GM21723 (cell line): ENCODE measurements around the gene ZP2.
"Not testable (repeated sequence)": the region's sequence is repeated elsewhere in the genome, so short reads cannot be mapped to it uniquely, and the experiment has no call there.

Source experiments
- ATAC-seq: cut with Tn5 transposase; IDR thresholded peaks from one replicate; pipeline ENCODE4 v1.9.1; 2021; ENCODE audit warnings: mild to moderate bottlenecking, moderate library complexity; ENCODE audit not compliant: unreplicated experiment

Gene ZP2

DNA sequence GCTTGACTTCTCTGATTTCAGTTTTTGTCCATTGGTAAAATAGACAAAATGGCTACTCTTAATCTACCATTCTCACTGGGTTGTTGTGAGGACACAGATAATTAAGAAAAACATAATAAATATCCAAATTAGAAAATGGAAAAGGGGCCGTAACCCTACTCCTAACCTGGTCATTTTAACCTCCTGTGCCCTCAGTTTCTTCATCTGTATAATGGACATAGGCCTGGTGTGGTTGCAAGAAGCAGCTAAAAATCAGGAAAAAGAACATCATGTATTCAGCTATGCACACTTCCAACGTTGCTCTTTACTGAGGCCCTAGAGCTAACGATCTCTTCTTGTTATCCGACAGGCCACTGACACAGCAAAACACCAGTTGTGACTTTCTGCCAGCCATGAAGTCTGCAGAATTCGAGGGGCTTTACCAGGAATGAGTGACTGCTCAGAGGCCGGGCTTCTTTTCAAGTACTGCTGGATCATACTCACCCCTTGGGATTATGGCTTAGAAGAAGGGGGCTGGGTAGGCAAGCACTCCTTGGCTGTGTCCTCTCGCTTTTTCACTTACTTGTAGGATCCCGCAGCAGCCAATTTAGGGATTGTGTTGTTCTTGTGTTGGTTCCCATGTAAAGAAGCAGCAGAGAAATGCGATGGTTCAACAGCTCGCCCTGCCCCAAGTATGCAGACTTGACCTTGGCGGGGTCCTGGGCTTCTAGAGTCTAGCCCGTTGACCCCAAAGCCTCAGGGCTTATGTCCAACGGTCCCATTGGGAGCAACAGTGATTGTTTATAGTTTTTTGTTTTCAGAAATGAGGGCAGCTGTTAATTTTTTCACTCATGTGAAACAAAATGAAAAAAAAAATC lies 32.0 kb downstream of the ZP2 start:
- no peak for ATAC-seq

DNA sequence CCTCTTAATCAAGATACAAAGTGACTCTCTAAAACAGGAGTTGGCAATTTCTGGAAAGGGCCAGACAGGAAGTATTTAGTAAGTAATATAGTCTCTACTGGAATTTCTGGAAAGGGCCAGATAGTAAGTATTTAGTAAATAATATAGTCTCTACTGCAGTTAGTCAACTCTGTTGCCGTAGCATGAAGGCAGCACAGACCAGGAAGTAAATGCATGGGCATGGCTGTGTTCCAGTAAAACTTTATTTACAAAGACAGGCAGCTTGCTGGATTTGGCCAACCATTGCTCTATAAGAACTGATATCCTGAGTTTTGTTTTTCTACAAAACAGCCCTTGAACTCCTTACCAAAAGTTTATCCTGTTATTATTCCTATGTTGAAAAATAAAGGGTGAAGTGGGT lies 36.0 kb downstream of the ZP2 start:
- no peak for ATAC-seq

DNA sequence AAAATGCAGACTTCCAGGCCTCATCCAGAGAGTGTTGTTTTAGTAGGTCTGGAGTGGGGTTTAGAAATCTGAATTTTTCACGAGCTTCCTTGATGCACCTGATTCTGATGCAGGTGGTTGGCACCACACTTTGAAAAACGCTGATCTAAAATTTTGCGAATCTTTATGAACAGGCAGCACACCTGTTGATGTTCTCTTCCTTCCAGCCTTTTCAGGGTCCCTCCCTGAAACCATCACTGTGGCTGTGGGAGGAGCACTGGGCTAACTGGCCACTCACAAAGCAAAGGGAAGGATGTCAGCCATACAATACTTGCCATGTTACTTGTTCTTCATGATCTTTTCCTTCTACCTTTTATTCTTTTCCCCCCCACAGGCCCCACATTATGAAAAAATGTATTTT lies 38.7 kb downstream of the ZP2 start:
- no peak for ATAC-seq

DNA sequence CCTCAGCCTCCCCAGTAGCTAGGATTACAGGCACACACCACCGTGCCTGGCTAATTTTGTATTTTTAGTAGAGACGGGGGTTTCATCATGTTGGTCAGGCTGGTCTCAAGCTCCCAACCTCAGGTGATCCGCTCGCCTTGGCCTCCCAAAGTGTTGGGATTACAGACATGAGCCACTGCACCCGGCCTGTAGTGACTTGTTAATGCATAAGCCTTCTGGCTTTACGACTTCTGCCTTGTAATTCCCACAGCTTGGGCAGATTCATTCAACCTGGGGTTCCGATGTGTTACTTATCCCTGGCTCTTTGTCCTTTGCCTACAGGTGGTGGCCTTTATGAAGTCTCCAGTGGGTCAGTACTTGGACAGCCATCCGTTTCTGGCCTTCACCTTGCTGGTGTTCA lies 41.3 kb downstream of the ZP2 start:
- ATAC-seq: not testable (repeated sequence)

DNA sequence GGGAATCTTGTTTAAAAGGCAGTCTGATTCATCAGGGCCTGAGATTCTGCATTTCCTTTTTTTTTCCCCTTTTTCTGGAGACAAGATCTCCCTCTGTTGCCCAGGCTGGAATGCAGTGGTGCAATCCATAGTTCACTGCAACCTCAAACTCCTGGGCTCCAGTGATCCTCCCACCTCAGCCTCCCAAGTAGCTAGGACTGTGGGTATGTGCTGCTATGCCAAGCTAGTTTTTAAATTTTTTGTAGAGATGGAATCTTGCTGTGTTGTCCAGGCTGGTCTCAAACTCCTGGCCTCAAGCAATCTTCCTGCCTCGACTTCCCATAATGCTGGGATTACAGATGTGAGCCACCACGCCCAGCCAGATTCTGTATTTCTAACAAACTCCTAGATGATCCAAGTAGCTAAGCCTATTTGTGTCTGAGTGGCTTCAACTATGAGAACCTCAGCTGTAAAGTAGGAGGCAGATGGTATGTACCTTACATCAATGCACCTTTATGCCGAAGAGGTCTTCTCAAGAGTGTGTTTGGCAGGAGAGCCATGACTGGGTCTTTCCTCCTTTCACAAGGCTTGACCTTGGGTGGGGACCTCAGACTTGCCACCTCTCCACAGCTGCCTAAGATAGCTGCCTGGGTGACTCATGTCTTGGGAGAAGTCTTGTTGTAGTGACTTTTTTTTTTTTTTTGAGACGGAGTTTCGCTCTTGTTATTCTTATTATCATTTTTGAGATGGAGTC lies 42.0 kb downstream of the ZP2 start:
- no peak for ATAC-seq

DNA sequence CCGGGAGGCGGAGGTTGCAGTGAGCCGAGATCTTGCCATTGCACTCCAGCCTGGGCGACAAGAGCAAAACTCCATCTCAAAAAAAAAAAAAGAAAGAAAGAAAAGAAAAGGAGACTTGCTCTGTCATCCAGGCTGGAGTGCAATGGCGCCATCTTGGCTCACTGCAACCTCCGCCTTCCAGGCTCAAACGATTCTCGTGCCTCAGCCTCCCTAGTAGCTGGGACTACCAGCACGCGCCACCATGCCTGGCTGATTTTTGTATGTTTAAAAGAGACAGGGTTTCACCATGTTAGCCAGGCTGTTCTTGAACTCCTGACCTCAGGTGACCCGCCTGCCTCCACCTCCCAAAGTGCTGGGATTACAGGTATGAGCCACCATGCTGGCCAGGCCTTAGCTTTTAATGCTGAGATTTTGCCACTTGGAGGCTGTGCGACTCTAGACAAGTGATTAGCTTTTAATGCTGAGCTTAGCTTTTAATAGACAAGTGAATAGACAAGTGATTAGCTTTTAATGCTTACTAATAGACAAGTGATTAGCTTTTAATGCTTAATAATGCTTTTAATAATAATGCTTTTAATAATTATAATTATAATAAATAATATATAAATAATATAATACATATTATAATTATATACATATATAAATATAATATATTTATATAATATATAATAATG lies 43.3 kb downstream of the ZP2 start:
- ATAC-seq: no peak

DNA sequence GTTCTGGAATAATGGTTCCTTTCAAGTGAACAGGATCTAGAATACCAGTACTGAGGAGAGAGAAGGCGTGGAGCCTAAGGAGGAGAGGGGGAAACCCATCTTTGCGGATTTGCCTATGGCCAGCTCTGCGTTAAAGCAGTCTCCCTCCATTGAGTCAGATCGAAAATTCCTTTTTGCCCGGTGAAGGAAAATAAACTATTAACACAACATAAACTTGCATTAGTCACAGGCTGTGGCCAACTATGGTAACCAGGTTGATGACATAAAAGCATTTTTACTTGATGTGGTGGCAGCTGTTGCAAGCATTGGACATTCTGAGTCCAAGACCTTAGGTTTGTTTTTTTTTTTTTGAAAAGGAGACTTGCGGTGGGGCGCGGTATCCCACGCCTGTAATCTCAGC lies 44.0 kb downstream of the ZP2 start:
- no peak for ATAC-seq

DNA sequence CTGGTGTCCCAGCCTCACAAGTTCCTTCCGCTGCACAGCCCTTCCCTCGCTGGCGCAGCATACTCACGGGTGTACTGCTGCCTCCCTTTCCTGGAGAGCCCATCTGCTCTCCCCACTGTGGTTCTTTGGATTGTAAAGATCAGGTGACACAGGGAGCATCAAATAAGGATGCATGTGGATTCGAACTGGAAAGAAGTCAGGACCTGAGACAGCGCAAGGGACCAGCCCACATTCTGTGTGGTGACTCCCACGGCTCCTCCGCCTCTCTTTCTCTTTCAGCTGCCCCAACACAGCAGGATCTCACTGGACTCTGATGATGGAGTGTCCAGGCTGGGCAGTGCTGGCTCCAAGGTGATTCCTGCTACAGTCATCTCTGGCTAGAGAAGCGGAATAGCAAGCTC lies 44.8 kb downstream of the ZP2 start:
- ATAC-seq: no peak

DNA sequence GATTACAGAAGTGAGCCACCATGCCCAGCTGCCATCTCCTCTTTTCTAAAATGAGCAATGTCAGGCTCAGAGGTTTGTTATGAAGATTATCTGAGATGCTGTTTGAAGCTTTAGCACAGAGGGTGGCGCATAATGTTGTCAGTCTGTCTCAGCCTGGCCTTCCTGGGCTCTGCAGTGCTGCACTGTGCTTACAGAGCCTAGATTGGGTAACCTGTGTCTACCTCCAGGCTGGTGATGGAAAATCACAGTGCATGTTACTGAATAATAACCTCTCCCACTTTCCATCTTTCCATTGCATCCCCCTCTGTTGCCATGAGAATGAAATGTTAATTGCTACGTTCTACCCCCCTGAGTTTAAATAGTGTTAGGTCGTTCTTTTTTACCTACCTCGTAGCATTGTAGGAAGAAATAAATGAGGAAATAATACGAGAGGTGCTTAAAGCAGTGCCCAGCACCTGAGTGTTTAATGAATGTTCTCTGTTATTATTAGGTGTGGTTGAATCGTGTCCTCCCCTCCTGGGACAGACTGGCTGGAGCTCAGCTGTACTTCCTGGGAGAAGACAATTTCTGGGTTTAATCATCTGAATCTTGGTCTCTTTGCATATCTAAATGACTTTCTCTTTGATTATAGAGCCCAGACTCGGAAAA lies 46.7 kb downstream of the ZP2 start:
- ATAC-seq: no peak

DNA sequence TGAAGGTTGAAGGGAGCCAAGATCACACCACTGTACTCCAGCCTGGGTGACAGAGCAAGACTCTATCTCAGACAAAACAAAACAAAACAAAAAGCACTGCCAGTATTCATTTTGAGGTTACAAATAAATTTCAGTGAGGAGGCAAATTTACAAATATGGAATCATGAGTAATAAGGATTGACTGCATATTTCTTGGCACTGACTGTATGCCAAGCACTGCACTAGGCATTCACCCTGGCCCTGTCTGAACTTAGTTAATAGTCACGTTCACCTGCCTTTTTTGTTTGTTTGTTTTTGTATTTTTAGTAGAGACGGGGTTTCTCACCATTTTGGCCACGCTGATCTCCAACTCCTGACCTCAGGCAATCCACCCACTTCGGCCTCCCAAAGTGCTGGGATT lies 47.8 kb downstream of the ZP2 start:
- ATAC-seq: no peak

DNA sequence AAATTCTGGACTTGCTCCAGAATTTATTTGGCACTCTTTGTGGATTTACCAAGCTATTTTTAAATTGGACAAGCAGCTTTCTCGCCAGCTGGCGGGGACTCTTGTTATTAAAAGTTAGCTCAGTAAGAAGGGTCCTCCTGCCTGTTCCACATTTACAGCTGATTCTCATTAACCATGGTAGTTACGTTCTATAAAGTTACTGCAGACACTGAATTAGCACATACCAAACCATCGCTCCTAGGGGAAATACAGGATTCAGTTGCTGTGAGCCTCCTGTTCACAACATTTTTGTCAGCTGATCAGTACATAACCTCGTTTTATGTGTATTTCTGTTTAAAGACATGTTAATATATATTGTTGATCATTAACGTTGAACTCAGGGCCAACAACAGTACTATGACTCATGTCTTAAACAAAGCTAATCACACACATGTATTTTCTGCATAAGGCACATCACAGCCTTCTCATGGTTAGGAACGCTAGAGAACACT lies 48.7 kb downstream of the ZP2 start:
- ATAC-seq: no peak

DNA sequence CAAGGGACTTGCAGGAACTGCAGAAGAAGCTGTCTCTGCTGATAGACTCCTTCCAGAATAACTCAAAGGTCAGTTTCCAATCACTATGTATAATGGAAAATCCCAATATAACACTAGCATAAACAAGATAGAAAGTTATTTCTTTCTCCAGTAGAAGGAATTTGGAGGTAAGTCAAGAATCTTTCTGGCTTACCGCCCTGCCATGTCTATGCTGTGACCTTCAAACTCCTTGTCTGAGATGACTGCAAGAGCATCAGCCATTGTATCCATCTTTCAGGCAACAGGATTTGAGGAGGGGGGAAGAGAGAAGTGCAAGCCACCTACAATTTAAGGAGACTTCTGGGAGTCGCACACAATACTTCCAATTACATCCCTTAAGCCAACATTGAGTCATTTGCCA lies 50.2 kb downstream of the ZP2 start:
- ATAC-seq: no peak

DNA sequence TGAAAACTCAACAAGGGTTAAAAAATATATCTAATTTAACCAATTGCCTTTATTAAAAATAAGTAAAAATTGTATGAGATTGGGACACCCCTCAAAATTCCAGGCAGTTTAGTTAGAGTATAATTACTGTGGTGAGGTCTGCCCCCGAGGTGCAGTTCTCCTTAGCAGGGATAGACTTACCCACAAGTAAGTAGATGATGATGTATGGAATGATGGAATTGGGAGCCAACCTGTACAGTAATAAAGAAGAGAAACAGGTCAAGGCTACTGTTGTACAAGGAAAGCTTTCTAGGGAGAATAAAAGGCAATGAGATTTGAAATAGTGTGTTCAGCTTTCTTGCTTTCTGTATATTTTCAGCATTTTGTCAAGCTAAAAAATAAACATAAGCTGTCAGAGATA lies 51.1 kb downstream of the ZP2 start:
- ATAC-seq: no peak

DNA sequence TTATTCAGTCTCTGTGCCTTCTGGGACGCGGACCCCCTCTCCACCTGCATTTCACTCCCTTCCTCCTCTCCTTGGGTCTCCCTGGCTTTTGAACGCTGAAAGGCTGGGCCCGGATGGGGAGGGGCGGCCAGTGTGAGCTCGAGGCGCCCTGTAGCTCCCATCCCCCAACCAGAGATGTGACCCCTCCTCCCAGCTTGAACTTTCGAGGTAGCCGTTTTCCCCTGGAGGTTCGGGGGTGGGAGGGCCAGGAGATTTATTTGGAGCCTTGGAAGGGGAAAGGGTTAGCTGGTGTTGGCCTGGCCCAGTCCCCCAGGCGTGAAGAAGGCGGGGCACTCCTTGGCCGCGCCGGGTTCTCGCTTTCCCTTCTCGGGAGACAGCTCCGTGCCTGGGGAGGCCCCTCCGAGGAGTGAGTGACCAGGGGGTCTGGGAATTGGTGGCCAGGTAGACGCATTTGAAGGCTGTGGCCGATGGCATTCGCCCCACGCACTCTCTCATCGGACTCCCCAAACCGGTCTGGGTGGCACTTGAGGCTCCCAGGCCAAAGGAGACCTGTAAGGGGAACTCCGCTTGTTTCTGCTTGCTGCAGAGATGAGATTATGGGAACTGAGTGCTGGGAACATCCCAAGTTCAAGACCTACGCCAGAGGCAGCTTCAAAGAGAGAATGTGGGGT lies 52.0 kb downstream of the ZP2 start:
- peak; percentile 42 for ATAC-seq

DNA sequence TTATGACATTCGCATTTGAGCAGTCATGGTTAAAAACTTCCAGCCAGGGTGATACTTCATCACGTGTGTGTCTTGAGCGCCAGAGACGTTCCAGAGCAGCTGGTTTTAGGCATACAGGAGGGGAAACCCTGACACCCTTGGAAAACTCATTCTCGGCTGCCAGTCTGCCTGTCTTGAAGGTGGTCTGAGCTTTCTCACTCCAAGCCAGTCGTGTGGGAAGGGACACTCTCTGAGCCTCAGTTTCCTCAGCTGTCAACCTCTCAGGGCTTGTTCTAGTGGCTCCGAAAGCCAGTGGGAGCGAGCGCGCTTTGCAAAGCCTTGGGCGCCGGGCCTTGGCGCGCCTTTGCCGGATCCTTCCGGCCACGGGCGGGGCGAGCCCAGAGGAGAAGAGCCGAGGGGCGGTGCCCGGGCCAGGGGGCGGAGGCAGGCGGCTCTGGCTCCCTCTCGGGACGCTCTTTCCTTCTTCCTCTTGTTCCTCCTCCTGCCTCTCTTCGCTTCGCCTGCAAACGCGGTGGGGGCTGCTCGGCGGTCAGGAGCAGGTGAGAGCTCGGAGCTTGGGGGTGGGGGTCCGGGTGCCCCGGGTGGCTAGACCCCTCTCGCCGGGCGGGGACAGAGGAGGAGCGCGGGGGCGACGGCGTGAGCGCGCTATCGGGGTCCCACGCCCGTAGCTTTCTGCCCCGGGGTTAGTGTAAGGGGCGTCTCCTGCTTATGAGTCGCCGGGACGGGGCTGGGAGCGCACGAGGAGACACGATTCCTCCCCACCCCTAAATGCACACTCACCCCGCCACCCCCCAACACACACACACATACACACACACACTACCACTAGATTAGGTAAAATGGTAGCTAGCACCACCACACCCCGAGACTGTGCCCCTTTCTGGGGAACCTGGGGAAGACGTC lies 52.9 kb downstream of the ZP2 start, which contains the start of gene LDAF1:
TSS of gene LDAF1 (plus strand) at position 467 of the 903 bp plus-strand sequence. CDS start 2,509 bp downstream, outside the sequence.
- peak; percentile 89 for ATAC-seq

DNA sequence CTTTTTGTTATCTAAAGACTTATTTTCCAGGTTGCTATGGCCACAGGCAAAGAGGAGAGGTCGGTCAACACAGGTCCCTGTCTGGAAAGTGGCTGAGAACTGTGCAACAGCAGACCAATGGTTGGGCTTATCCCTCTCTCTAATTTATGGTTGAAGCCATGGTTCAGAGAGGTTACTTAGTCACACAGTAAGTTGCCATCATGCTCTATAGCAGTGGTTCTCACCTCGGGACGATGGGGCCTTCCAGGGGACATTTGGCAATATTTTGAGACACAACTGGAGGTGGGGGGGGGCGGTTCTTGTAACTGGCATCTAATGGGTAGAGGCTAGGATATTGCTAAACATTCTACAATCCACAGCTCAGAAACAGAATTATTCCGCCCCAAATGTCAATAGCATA lies 53.7 kb downstream of the ZP2 start:
- no peak for ATAC-seq

DNA sequence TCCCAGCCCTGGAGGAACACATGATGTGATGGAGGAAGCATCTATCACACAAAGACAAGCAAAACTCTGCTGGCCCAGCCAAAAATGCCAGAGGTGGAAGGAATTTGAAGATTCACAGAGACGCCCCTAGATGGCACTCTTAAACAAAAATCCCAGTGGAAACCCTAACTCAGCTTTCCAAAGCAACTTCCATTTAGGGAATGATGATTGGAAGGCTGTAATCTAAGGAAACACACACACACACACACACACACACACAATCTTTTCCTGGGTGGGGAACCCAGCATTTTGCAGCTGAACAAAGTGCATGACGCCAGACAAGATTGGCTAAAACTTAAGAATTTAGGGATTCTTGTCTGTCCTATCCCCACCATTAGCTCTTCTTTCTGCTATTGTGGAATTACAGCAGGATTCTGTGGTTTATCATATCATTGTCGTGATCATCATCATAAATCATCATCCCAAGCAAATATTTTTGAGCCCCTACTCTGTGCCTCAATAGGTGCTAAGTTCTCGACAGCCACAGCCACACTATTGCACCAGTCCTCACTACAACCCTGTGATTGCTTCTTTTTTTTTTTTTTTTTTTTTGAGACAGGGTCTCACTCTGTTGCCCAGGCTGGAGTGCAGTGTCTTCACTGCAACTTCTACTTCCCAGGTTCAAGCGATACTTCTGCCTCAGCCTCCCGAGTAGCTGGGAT lies 54.5 kb downstream of the ZP2 start:
- ATAC-seq: no peak

DNA sequence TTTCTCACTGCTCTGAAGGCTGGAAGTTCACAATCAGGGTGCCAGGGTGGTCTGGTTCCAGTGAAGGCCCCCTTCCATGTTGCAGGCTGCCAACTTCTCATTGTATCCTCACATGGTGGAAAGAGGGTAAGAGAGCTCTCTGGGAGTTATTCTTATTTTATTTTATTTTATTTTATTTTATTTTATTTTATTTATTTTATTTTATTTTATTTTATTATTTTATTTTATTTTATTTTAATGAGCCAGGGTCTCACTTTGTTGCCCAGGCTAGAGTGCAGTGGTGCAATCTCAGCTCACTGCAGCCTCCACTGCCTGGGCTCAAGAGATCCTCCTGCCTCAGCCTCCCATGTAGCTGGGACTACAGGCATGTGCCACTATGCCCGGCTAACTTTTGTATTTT lies 55.4 kb downstream of the ZP2 start:
- not testable (repeated sequence) for ATAC-seq
